Natural killer cell (primary cell): ENCODE measurements around the gene CLINT1. TPM values are rescaled to one million over a fixed set of nuclear protein-coding genes. Genes with fewer than 3 reads are reported as not detected.

Experiments
- ATAC-seq, 3 donors: fragments of 150-1000 bp in 2 of 3; fragments of 200-7000 bp in 1 of 3; cut with Tn5 transposase; 1 replicate in 1 of 3; 2 replicates in 2 of 3; pipeline ENCODE4 v1.10.0; 2021; ENCODE audit warnings: mild to moderate bottlenecking in 2 of 3, moderate library complexity in 2 of 3
- DNase-seq, 2 donors: peaks; one replicate each; pipeline versions ENCODE4 v3.0.0 to v3.0.0-alpha.2; 2013 to 2021; ENCODE audit warnings: mixed read lengths in 1 of 2
- H3K27ac ChIP-seq: one replicate; pipeline ENCODE4 v1.5.1; 2013; ENCODE audit warnings: mild to moderate bottlenecking, low read length
- H3K27me3 ChIP-seq: one replicate; pipeline ENCODE4 v1.6.1; 2013; ENCODE audit warnings: low read length; ENCODE audit not compliant: control insufficient read depth, insufficient read depth
- H3K36me3 ChIP-seq: one replicate; pipeline ENCODE4 v1.6.1; 2013; ENCODE audit warnings: low read length; ENCODE audit not compliant: control insufficient read depth, insufficient read depth
- H3K4me1 ChIP-seq: one replicate; pipeline ENCODE4 v1.6.1; 2013; ENCODE audit warnings: low read length; ENCODE audit not compliant: control insufficient read depth, insufficient read depth
- H3K4me3 ChIP-seq: one replicate; pipeline ENCODE4 v1.5.1; 2013; ENCODE audit warnings: low read length
- H3K9me3 ChIP-seq: one replicate; pipeline ENCODE4 v1.6.1; 2013; ENCODE audit warnings: low read length; ENCODE audit not compliant: control insufficient read depth, insufficient read depth
- H3K27ac Mint-ChIP-seq, 2 donors: one replicate each; pipeline ENCODE4 v1.8.0; 2022; ENCODE audit warnings: mild to moderate bottlenecking in 2 of 2, mixed read lengths in 2 of 2, moderate library complexity in 1 of 2
- H3K27me3 Mint-ChIP-seq, 2 donors: one replicate each; pipeline ENCODE4 v1.8.0; 2022; ENCODE audit warnings: low read depth in 2 of 2, mixed read lengths in 2 of 2
- H3K36me3 Mint-ChIP-seq: one replicate; pipeline ENCODE4 v1.8.0; 2022; ENCODE audit warnings: mixed read lengths
- H3K4me1 Mint-ChIP-seq, 2 donors: one replicate each; pipeline ENCODE4 v1.8.0; 2022; ENCODE audit warnings: mixed read lengths in 2 of 2
- H3K4me3 Mint-ChIP-seq: one replicate; pipeline ENCODE4 v1.8.0; 2022; ENCODE audit warnings: mild to moderate bottlenecking, moderate library complexity, mixed read lengths
- H3K9me3 Mint-ChIP-seq, 2 donors: one replicate each; pipeline ENCODE4 v1.8.0; 2022; ENCODE audit warnings: mixed read lengths in 2 of 2
- WGBS: methylation state at CpG from one replicate; pipeline ENCODE4 v1.1.7; 2013; ENCODE audit warnings: missing lambda C conversion rate; ENCODE audit not compliant: insufficient coverage; 5-methylcytosine and 5-hydroxymethylcytosine counted together
- intact Hi-C: fragments of 100-400 bp; cut with micrococcal nuclease; formaldehyde crosslinking; loops from one replicate; pipeline ENCODE4 v1.14.2; 2022
- total RNA-seq, 4 donors: library from RNA; stranded (reverse); fragments of 120-200 nt in 1 of 4; gene quantifications; one replicate each; pipeline versions ENCODE4 v1.2.3 to v1.2.4, GENCODE V29; 2013 to 2022
- TF ChIP-seq, protein P1 (sequence below): fragments of 200-600 bp; IDR thresholded peaks from one replicate; pipeline ENCODE4 v1.8.0; 2022; ENCODE audit warnings: antibody characterized with exemption

Gene CLINT1
- total RNA-seq, 3 donors from 2014 or later (not counting 1 experiment from before 2014, with no cell fraction given): 111 to 156 (median 132) TPM

DNA sequence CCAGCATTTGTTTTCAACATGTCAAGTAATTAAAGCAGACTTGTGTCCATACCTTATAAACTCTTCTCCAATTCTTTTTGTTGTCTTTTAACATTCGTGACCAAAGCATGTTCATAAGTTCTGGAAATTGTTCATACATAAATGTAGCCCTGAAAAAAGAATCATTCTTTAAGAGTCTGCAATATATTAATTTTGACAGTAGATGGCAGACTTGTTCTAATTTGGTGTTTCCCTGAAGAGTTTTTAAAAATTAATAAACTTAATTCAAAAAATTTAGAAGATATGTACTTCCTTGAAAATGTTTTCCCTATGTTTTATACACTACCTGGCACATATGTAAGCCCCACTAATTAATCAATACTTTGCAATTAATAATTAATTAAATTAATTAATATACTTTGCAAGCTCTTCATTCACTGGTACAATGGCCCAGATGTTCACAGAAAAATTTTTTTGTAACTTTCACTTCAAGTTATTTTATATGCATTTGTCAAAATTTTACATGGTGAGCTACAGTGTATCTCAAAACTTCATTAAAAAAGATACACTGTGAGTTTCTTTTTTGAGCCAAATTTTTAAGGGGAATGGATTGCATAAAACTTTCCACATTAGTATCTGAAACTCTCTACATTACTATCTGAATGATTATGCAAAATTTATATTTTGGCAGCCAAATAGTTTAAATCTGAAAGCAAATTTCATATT, 42.1 kb downstream of the CLINT1 start:
- H3K9me3 Mint-ChIP-seq: no peaks in the 10 kb centered on the region
- peaks cover 7% of the 10 kb centered on the region for H3K36me3 Mint-ChIP-seq
- H3K27ac Mint-ChIP-seq: no peak overlapping the region
- H3K27me3 Mint-ChIP-seq: no peaks in the 10 kb centered on the region
- Histone ChIP-seq H3K27ac (no peak overlapping the region), H3K36me3 (peaks cover 37% of the 10 kb centered on the region), H3K9me3 (no peaks in the 10 kb centered on the region), H3K27me3 (no peaks in the 10 kb centered on the region), H3K4me1 (peaks cover 4% of the 10 kb centered on the region), H3K4me3 (no peak overlapping the region)
- H3K4me1 Mint-ChIP-seq: peaks cover 22 to 35% of the 10 kb centered on the region in 2 donors
- no CpG with 5 or more reads among the region's 1 CpG for WGBS
- intact Hi-C loops: loop anchor here (1.0 to 10.0 kb wide), 3 partner anchors 101 to 1298 kb away; no protein-coding TSS in a partner anchor
- ATAC-seq (peak in 2 of 3 donors; percentile 34 to 48), DNase-seq (peak in 1 of 2 donors; percentile 54)
- H3K4me3 Mint-ChIP-seq: no peak overlapping the region
- TF ChIP-seq, protein P1, sequence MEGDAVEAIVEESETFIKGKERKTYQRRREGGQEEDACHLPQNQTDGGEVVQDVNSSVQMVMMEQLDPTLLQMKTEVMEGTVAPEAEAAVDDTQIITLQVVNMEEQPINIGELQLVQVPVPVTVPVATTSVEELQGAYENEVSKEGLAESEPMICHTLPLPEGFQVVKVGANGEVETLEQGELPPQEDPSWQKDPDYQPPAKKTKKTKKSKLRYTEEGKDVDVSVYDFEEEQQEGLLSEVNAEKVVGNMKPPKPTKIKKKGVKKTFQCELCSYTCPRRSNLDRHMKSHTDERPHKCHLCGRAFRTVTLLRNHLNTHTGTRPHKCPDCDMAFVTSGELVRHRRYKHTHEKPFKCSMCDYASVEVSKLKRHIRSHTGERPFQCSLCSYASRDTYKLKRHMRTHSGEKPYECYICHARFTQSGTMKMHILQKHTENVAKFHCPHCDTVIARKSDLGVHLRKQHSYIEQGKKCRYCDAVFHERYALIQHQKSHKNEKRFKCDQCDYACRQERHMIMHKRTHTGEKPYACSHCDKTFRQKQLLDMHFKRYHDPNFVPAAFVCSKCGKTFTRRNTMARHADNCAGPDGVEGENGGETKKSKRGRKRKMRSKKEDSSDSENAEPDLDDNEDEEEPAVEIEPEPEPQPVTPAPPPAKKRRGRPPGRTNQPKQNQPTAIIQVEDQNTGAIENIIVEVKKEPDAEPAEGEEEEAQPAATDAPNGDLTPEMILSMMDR: peak; percentile 78

DNA sequence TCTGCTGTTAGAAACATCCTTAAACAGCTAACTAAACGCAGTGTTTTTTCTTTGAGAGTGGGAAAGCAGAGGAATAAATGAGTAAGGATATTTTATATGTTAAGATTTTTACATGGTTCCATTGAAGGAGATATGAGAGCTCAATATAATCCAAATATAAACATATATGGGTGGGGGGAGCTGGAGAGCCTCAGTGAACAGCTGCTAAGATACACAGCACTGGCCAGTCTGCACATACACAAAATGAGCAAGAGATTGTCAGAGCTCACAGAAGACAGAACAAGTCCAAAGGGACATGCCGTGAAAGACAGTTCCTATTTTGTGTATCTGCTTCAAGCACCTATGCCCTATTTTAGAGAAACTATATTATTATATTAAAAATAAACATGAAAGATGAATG, 46.9 kb downstream of the CLINT1 start:
- ATAC-seq (no peak), DNase-seq (no peak)
- Histone ChIP-seq H3K27ac (no peak overlapping the region), H3K4me1 (peaks cover 4% of the 10 kb centered on the region), H3K36me3 (peaks cover 78% of the 10 kb centered on the region), H3K27me3 (no peaks in the 10 kb centered on the region), H3K4me3 (no peak overlapping the region), H3K9me3 (no peaks in the 10 kb centered on the region)
- H3K9me3 Mint-ChIP-seq: no peaks in the 10 kb centered on the region
- no peak overlapping the region for H3K27ac Mint-ChIP-seq
- WGBS: no CpG with 5 or more reads among the region's 2 CpGs
- intact Hi-C loops: loop anchor here (10.0 kb wide), 1 partner anchor 1303 kb away; no protein-coding TSS in a partner anchor
- no peaks in the 10 kb centered on the region for H3K27me3 Mint-ChIP-seq
- H3K4me3 Mint-ChIP-seq: no peak overlapping the region
- peaks cover 20% of the 10 kb centered on the region for H3K36me3 Mint-ChIP-seq
- TF ChIP-seq, protein P1: no peak
- peaks cover 0 to 5% of the 10 kb centered on the region in 2 donors for H3K4me1 Mint-ChIP-seq

DNA sequence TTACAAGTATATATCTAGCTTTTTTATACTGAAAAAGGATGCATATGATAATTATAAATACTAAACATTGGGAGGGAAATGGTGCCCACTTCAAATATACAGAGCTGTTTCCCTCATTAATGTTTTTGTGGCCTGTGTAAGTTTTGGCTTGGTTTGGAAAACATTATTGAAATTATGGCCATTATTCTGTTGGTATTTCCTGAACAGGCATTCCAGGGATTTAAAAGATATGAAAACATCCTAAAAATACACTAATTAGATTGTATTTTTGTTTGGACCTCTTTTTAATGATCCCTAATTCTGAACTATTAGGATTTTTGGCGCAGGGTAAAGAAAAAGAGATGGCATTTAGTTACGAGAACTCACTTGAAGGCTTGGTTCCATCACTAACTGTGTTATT, 50.9 kb downstream of the CLINT1 start:
- Histone ChIP-seq H3K27ac (no peak overlapping the region), H3K27me3 (no peaks in the 10 kb centered on the region), H3K36me3 (peaks cover 84% of the 10 kb centered on the region), H3K4me1 (no peaks in the 10 kb centered on the region), H3K4me3 (no peak overlapping the region), H3K9me3 (no peaks in the 10 kb centered on the region)
- Mint-ChIP-seq H3K4me3 (no peak overlapping the region), H3K4me1 (peaks cover 0 to 5% of the 10 kb centered on the region in 2 donors), H3K27me3 (no peaks in the 10 kb centered on the region), H3K36me3 (peaks cover 28% of the 10 kb centered on the region), H3K9me3 (no peaks in the 10 kb centered on the region), H3K27ac (no peak overlapping the region)
- intact Hi-C loops: no loop called here
- WGBS: 100% methylated on average over 2 of the region's 2 CpGs
- no peak for ATAC-seq
- TF ChIP-seq, protein P1: no peak
- DNase-seq: no peak
